SK-N-SH (cell line): ENCODE results near the gene CDK5. TPM values are rescaled to one million over a fixed set of nuclear protein-coding genes. Genes with fewer than 3 reads are reported as not detected.

Source experiments
- CTCF ChIA-PET: fragments of 300-600, 350-600 bp; formaldehyde crosslinking; extraction: SDS; loops from one replicate; lab custom pipeline; 2021; lab: Yijun Ruan, JAX
- POLR2A ChIA-PET: fragments of 350-600 bp; sonication (Branson Sonifier 250); formaldehyde crosslinking; extraction: SDS; loops from one replicate; lab custom pipeline; 2020; ENCODE audit warnings: antibody characterized with exemption, inconsistent platforms; lab: Yijun Ruan, JAX
- DNase-seq: peaks from one replicate; pipeline ENCODE4 v3.0.0; 2012
- H2AFZ ChIP-seq: fragments of 200-600 bp; sonication (generic); 2 replicates; pipeline ENCODE4 v1.8.1; 2016; ENCODE audit warnings: antibody characterized with exemption, mild to moderate bottlenecking, low read depth
- H3F3A ChIP-seq: fragments of 200-600 bp; sonication (generic); replicated peaks from 2 replicates; pipeline ENCODE3; 2016; ENCODE audit warnings: antibody characterized with exemption, mild to moderate bottlenecking; ENCODE audit not compliant: insufficient read depth
- H3K27ac ChIP-seq, 2 experiments: fragments of 200-500 bp in 1 of 2; fragments of 200-600 bp in 1 of 2; sonication (Bioruptor generic) in 1 of 2; sonication (generic), shearing (Covaris generic) in 1 of 2; 2 replicates each; pipeline versions ENCODE4 v1.5.1 to v1.6.1; 2014 to 2016; ENCODE audit warnings: low read depth in 2 of 2, inconsistent platforms in 1 of 2, low read length in 1 of 2, mild to moderate bottlenecking in 1 of 2, mixed read lengths in 1 of 2
- H3K27me3 ChIP-seq: fragments of 200-600 bp; sonication (generic), shearing (Covaris generic); 2 replicates; pipeline ENCODE4 v1.6.1; 2016; ENCODE audit warnings: mixed run types; ENCODE audit not compliant: insufficient read depth
- H3K36me3 ChIP-seq, 2 experiments: fragments of 200-500 bp in 1 of 2; fragments of 200-600 bp in 1 of 2; sonication (Bioruptor generic) in 1 of 2; sonication (generic) in 1 of 2; replicated peaks in 1 of 2; 2 replicates each; pipeline versions ENCODE3 to v1.5.1; 2014 to 2016; ENCODE audit warnings: low read length in 1 of 2, mild to moderate bottlenecking in 1 of 2; ENCODE audit not compliant: insufficient read depth in 2 of 2, control insufficient read depth in 1 of 2
- H3K4me1 ChIP-seq, 2 experiments: fragments of 200-500 bp in 1 of 2; fragments of 200-600 bp in 1 of 2; sonication (Bioruptor generic) in 1 of 2; sonication (generic), shearing (Covaris generic) in 1 of 2; 2 replicates each; pipeline versions ENCODE4 v1.5.1 to v1.6.1; 2014 to 2016; ENCODE audit warnings: low read depth in 1 of 2, low read length in 1 of 2, mixed run types in 1 of 2; ENCODE audit not compliant: insufficient read depth in 2 of 2, control insufficient read depth in 1 of 2
- H3K4me2 ChIP-seq: fragments of 200-600 bp; sonication (generic), shearing (Covaris generic); 2 replicates; pipeline ENCODE4 v1.6.1; 2017; ENCODE audit warnings: mixed run types
- H3K4me3 ChIP-seq, 2 experiments: fragments of 200-500 bp in 1 of 2; fragments of 200-600 bp in 1 of 2; sonication (Bioruptor generic) in 1 of 2; sonication (generic), shearing (Covaris generic) in 1 of 2; 2 replicates each; pipeline versions ENCODE4 v1.5.1 to v1.8.1; 2014 to 2016; ENCODE audit warnings: low read depth in 2 of 2, inconsistent platforms in 1 of 2, low read length in 1 of 2, mild to moderate bottlenecking in 1 of 2, mixed read lengths in 1 of 2, moderate library complexity in 1 of 2
- H3K79me2 ChIP-seq: fragments of 200-600 bp; sonication (generic); 2 replicates; pipeline ENCODE4 v1.8.1; 2017; ENCODE audit warnings: mild to moderate bottlenecking; ENCODE audit not compliant: insufficient read depth
- H3K9ac ChIP-seq: fragments of 200-600 bp; sonication (generic); 2 replicates; pipeline ENCODE4 v1.6.1; 2017; ENCODE audit warnings: mixed run types
- H3K9me2 ChIP-seq: fragments of 200-600 bp; sonication (generic); 2 replicates; pipeline ENCODE4 v1.6.1; 2017; ENCODE audit warnings: mixed run types
- H3K9me3 ChIP-seq: fragments of 200-600 bp; sonication (generic); 2 replicates; pipeline ENCODE4 v1.6.1; 2017; ENCODE audit warnings: mixed run types, mild to moderate bottlenecking, moderate library complexity
- H4K20me1 ChIP-seq: fragments of 200-600 bp; sonication (generic); 2 replicates; pipeline ENCODE4 v1.6.1; 2017; ENCODE audit warnings: mild to moderate bottlenecking, mixed run types; ENCODE audit not compliant: insufficient read depth
- CHD2 ChIP-seq: fragments of 150-350 bp; IDR thresholded peaks from 2 replicates; pipeline ENCODE4 v1.6.1; 2018; ENCODE audit warnings: low read length; ENCODE audit not compliant: partially characterized antibody
- EZH2phosphoT487 ChIP-seq: fragments of 200-600 bp; sonication (generic); IDR thresholded peaks from 2 replicates; pipeline ENCODE4 v1.6.1; 2017; ENCODE audit warnings: low read depth, mixed run types, mild to moderate bottlenecking, antibody characterized with exemption, moderate library complexity, borderline replicate concordance
- FOXJ3 ChIP-seq: sonication (generic); formaldehyde crosslinking; IDR thresholded peaks from 2 replicates; pipeline ENCODE4 v1.5.1; 2020; ENCODE audit warnings: mild to moderate bottlenecking, missing genetic modification reagents
- MXI1 ChIP-seq: IDR thresholded peaks from 2 replicates; pipeline ENCODE4 v1.6.1; 2012; ENCODE audit warnings: mild to moderate bottlenecking, low read depth, low read length, improper control_type of control experiment
- NRF1 ChIP-seq: IDR thresholded peaks from 2 replicates; pipeline ENCODE4 v1.6.1; 2012; ENCODE audit warnings: low read depth, mild to moderate bottlenecking, low read length
- POLR2AphosphoS5 ChIP-seq: IDR thresholded peaks from 2 replicates; pipeline ENCODE4 v1.6.1; 2012; ENCODE audit warnings: low read depth, low read length
- RCOR1 ChIP-seq: fragments of 150-350 bp; IDR thresholded peaks from 2 replicates; pipeline ENCODE4 v1.6.1; 2017; ENCODE audit warnings: antibody characterized with exemption, low read length
- RFX5 ChIP-seq: IDR thresholded peaks from 2 replicates; pipeline ENCODE4 v1.6.1; 2012; ENCODE audit warnings: mild to moderate bottlenecking, improper control_type of control experiment, low read length
- RXRA ChIP-seq: IDR thresholded peaks from 2 replicates; pipeline ENCODE4 v1.4.0; 2012; ENCODE audit warnings: low read depth, mild to moderate bottlenecking, borderline replicate concordance
- TCF12 ChIP-seq: IDR thresholded peaks from 2 replicates; pipeline ENCODE4 v1.4.0; 2012
- TEAD4 ChIP-seq: IDR thresholded peaks from 2 replicates; pipeline ENCODE4 v1.4.0; 2012; ENCODE audit warnings: mild to moderate bottlenecking, borderline replicate concordance; ENCODE audit not compliant: insufficient read depth
- WGBS: methylation state at CpG from one replicate; pipeline ENCODE4 v1.1.6; 2017; ENCODE audit warnings: low lambda C conversion rate; 5-methylcytosine and 5-hydroxymethylcytosine counted together
- polyA plus RNA-seq, 3 experiments: library from polyadenylated mRNA; depleted of rRNA; stranded (reverse); fragments of >200 nt; gene quantifications; 2 replicates each; pipeline ENCODE4 v1.2.3, GENCODE V29; 2012
- TF ChIP-seq, protein P1 (sequence below): IDR thresholded peaks from 2 replicates; pipeline ENCODE4; 2012
- TF ChIP-seq, protein P2 (sequence below): fragments of 150-350 bp; IDR thresholded peaks from 2 replicates; pipeline ENCODE4 v1.6.1; 2017; ENCODE audit warnings: antibody characterized with exemption, low read length, low read depth, borderline replicate concordance
- TF ChIP-seq, protein P3 (sequence below): IDR thresholded peaks from 2 replicates; pipeline ENCODE4 v1.4.0; 2012; ENCODE audit warnings: low read depth, borderline replicate concordance
- TF ChIP-seq, protein P4 (sequence below): fragments of 200-600 bp; sonication (generic); IDR thresholded peaks from 2 replicates; pipeline ENCODE4 v1.6.1; 2017; ENCODE audit warnings: antibody characterized with exemption, mild to moderate bottlenecking, moderate library complexity
- TF ChIP-seq, protein P5 (sequence below): IDR thresholded peaks from 2 replicates; pipeline ENCODE4 v1.4.0; 2012; ENCODE audit warnings: low read depth, borderline replicate concordance
- TF ChIP-seq, protein P6 (sequence below): IDR thresholded peaks from 2 replicates; pipeline ENCODE4 v1.4.0; 2012; ENCODE audit warnings: low read depth

Gene CDK5
- polyA plus RNA-seq, 1 of the 3 experiments (the other 2 are of a cell fraction) = 125 TPM

DNA sequence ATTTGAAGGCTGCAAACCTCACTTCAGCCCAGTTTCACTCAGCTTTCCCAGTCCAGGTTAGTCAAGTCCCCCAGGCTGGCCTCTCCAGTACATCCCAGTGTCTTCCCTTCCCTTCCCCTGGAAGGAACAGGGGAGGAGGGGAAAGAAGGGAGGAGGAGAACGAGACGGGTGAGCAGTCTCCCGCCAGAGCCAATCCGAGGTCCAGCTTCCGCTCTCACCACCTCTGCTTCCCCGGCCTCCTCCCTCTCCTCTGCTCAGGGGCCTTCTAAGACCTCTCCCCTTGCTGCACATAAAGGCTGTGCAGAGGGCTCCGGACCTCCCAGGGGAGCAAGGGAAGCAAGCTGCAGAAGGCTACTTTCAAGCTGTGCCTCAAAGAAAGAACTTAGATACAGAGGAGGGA, 37.5 kb downstream of the CDK5 start:
- peaks cover 15% of the 10 kb centered on the region; the same call in 1 of the 2 replicates for H3K27me3 ChIP-seq
- CTCF ChIA-PET = interaction anchor here (0.7 to 8.3 kb wide), 17 partner anchors 8 to 572 kb away, joined by 3 to 107 read pairs (median 17); partner anchors contain the start of genes ABCB8 and NOS3
- WGBS = 79% methylated on average over 7 of the region's 7 CpGs

DNA sequence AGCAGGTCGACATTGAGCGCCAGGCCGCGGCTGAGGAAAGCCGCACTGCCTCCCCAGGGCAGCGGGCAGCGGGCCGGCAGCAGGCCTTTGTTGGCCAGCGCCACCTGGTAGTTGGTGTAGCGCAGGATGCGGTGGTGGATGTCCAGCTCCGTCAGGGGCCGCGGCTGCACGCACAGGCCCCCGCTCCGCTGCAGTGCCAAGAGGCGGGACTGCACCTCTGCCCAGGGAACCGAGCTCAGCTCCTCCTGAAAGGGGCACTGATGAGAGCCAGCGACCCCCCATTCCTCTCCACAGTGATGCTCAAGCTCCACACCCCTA, 38.6 kb downstream of the CDK5 start:
- H3K27me3 ChIP-seq = peaks cover 15% of the 10 kb centered on the region; the same call in 1 of the 2 replicates
- H3K79me2 ChIP-seq = no peaks in the 10 kb centered on the region
- WGBS = 80% methylated on average over 11 of the region's 20 CpGs
- no peaks in the 10 kb centered on the region for H3F3A ChIP-seq
- peaks cover 0 to 18% of the 10 kb centered on the region in 2 experiments; a peak in 1 of 4 replicates for H3K4me1 ChIP-seq
- no peak overlapping the region for H3K27ac ChIP-seq
- no peaks in the 10 kb centered on the region for H4K20me1 ChIP-seq
- CTCF ChIA-PET = interaction anchor here (0.6 to 8.3 kb wide), 40 partner anchors 9 to 570 kb away, joined by 3 to 107 read pairs (median 6); partner anchors contain the start of genes ABCB8, FASTK, GIMAP8 and NOS3
- H3K36me3 ChIP-seq = no peaks in the 10 kb centered on the region
- no peaks in the 10 kb centered on the region for H3K9me3 ChIP-seq
- no peaks in the 10 kb centered on the region for H3K9me2 ChIP-seq
- H3K4me3 ChIP-seq = no peak overlapping the region
- H3K4me2 ChIP-seq = no peak overlapping the region
- no peak for DNase-seq
- no peak overlapping the region for H2AFZ ChIP-seq
- POLR2A ChIA-PET = interaction anchor here (1.1 kb wide), 1 partner anchor 9 kb away, joined by 10 read pairs; the partner anchor contains the start of gene ABCB8
- H3K9ac ChIP-seq = no peak overlapping the region
- TF ChIP-seq, protein P1, sequence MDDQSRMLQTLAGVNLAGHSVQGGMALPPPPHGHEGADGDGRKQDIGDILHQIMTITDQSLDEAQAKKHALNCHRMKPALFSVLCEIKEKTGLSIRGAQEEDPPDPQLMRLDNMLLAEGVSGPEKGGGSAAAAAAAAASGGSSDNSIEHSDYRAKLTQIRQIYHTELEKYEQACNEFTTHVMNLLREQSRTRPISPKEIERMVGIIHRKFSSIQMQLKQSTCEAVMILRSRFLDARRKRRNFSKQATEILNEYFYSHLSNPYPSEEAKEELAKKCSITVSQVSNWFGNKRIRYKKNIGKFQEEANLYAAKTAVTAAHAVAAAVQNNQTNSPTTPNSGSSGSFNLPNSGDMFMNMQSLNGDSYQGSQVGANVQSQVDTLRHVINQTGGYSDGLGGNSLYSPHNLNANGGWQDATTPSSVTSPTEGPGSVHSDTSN = no peak
- TF ChIP-seq RXRA = no peak
- TF ChIP-seq, protein P2, sequence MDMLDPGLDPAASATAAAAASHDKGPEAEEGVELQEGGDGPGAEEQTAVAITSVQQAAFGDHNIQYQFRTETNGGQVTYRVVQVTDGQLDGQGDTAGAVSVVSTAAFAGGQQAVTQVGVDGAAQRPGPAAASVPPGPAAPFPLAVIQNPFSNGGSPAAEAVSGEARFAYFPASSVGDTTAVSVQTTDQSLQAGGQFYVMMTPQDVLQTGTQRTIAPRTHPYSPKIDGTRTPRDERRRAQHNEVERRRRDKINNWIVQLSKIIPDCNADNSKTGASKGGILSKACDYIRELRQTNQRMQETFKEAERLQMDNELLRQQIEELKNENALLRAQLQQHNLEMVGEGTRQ = no peak
- TF ChIP-seq, protein P3, sequence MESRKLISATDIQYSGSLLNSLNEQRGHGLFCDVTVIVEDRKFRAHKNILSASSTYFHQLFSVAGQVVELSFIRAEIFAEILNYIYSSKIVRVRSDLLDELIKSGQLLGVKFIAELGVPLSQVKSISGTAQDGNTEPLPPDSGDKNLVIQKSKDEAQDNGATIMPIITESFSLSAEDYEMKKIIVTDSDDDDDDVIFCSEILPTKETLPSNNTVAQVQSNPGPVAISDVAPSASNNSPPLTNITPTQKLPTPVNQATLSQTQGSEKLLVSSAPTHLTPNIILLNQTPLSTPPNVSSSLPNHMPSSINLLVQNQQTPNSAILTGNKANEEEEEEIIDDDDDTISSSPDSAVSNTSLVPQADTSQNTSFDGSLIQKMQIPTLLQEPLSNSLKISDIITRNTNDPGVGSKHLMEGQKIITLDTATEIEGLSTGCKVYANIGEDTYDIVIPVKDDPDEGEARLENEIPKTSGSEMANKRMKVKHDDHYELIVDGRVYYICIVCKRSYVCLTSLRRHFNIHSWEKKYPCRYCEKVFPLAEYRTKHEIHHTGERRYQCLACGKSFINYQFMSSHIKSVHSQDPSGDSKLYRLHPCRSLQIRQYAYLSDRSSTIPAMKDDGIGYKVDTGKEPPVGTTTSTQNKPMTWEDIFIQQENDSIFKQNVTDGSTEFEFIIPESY = no peak
- TF ChIP-seq, protein P4, sequence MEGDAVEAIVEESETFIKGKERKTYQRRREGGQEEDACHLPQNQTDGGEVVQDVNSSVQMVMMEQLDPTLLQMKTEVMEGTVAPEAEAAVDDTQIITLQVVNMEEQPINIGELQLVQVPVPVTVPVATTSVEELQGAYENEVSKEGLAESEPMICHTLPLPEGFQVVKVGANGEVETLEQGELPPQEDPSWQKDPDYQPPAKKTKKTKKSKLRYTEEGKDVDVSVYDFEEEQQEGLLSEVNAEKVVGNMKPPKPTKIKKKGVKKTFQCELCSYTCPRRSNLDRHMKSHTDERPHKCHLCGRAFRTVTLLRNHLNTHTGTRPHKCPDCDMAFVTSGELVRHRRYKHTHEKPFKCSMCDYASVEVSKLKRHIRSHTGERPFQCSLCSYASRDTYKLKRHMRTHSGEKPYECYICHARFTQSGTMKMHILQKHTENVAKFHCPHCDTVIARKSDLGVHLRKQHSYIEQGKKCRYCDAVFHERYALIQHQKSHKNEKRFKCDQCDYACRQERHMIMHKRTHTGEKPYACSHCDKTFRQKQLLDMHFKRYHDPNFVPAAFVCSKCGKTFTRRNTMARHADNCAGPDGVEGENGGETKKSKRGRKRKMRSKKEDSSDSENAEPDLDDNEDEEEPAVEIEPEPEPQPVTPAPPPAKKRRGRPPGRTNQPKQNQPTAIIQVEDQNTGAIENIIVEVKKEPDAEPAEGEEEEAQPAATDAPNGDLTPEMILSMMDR = no peak
- no peak for TF ChIP-seq TEAD4
- TF ChIP-seq, protein P5, sequence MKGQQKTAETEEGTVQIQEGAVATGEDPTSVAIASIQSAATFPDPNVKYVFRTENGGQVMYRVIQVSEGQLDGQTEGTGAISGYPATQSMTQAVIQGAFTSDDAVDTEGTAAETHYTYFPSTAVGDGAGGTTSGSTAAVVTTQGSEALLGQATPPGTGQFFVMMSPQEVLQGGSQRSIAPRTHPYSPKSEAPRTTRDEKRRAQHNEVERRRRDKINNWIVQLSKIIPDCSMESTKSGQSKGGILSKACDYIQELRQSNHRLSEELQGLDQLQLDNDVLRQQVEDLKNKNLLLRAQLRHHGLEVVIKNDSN = no peak
- no peak for TF ChIP-seq TCF12
- no peak for TF ChIP-seq NRF1

More for the DNA sequence above, 37.5 kb downstream of the CDK5 start:
- H3F3A ChIP-seq = no peaks in the 10 kb centered on the region
- H3K4me2 ChIP-seq = no peak overlapping the region
- POLR2A ChIA-PET = no interaction called here
- no peak for TF ChIP-seq FOXJ3
- TF ChIP-seq RXRA = no peak
- TF ChIP-seq EZH2phosphoT487 = no peak
- TF ChIP-seq MXI1 = no peak
- TF ChIP-seq POLR2AphosphoS5 = no peak
- TF ChIP-seq, protein P6, sequence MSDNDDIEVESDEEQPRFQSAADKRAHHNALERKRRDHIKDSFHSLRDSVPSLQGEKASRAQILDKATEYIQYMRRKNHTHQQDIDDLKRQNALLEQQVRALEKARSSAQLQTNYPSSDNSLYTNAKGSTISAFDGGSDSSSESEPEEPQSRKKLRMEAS = no peak
- no peak for TF ChIP-seq CHD2
- TF ChIP-seq, protein P1 = no peak
- TF ChIP-seq RFX5 = no peak
- no peak for TF ChIP-seq RCOR1
- TF ChIP-seq, all 33 proteins: peak for 0
- no peak for DNase-seq
- Histone ChIP-seq H3K9ac (no peak overlapping the region), H3K4me1 (peaks cover 0 to 15% of the 10 kb centered on the region in 2 experiments; a peak in 1 of 4 replicates), H2AFZ (no peak overlapping the region), H4K20me1 (no peaks in the 10 kb centered on the region), H3K4me3 (no peak overlapping the region), H3K9me3 (no peaks in the 10 kb centered on the region), H3K36me3 (no peaks in the 10 kb centered on the region), H3K9me2 (no peaks in the 10 kb centered on the region), H3K79me2 (no peaks in the 10 kb centered on the region), H3K27ac (no peak overlapping the region)
